Kidney (tissue), 14 donors: ENCODE measurements around the gene ACAP1. TPM values are rescaled to one million over a fixed set of nuclear protein-coding genes. Genes with fewer than 3 reads are reported as not detected.
A peak's percentile ranks its signal among the peaks of the same experiment; 100 is the strongest.

Source experiments
- DNase-seq, 5 donors: peaks; one replicate each; pipeline ENCODE4 v3.0.0-alpha.2; 2013 to 2020
- FAIRE-seq: peaks from 2 replicates; lab custom pipeline; 2012; peaks lifted over from hg19 to GRCh38; lab: Jason Lieb, UNC
- H3K27ac ChIP-seq, 2 donors: one replicate each; pipeline ENCODE4 v1.7.0; 2013; ENCODE audit warnings: low read depth in 2 of 2, low read length in 2 of 2, inconsistent platforms in 1 of 2
- H3K27me3 ChIP-seq: one replicate; pipeline ENCODE4 v1.7.1; 2013; ENCODE audit warnings: low read length, inconsistent platforms; ENCODE audit not compliant: control insufficient read depth, insufficient read depth
- H3K36me3 ChIP-seq, 3 donors: one replicate each; pipeline versions ENCODE4 v1.7.0 to v1.7.1; 2013; ENCODE audit warnings: low read length in 3 of 3, control low read depth in 1 of 3, inconsistent platforms in 1 of 3; ENCODE audit not compliant: insufficient read depth in 3 of 3, control insufficient read depth in 2 of 3
- H3K4me1 ChIP-seq, 3 donors: one replicate each; pipeline versions ENCODE4 v1.7.0 to v1.7.1; 2013; ENCODE audit warnings: low read length in 3 of 3, inconsistent platforms in 1 of 3, low read depth in 1 of 3; ENCODE audit not compliant: control insufficient read depth in 2 of 3, insufficient read depth in 2 of 3
- H3K4me3 ChIP-seq, 3 donors: one replicate each; pipeline versions ENCODE4 v1.7.0 to v1.8.1; 2013; ENCODE audit warnings: low read length in 3 of 3, control low read depth in 1 of 3, inconsistent platforms in 1 of 3
- H3K9ac ChIP-seq, 3 donors: one replicate each; pipeline versions ENCODE4 v1.7.0 to v1.7.1; 2013; ENCODE audit warnings: low read length in 3 of 3, control low read depth in 1 of 3, inconsistent platforms in 1 of 3
- H3K9me3 ChIP-seq, 3 donors: one replicate each; pipeline versions ENCODE4 v1.7.0 to v1.7.1; 2013; ENCODE audit warnings: low read length in 3 of 3, control low read depth in 1 of 3, inconsistent platforms in 1 of 3; ENCODE audit not compliant: control insufficient read depth in 2 of 3, insufficient read depth in 1 of 3
- intact Hi-C: fragments of 100-400 bp; cut with DNase I; formaldehyde crosslinking; loops from one replicate; pipeline ENCODE4 v1.11.1; 2022
- polyA plus RNA-seq: library from polyadenylated mRNA; stranded (reverse); fragments of 350-450 nt; fragmentation: Illumina TruSeq; extraction: RNeasy Lipid Tissue Mini Kit (QIAGEN cat#74804); gene quantifications from one replicate; pipeline ENCODE4 v1.2.3, GENCODE V29; 2014; ENCODE audit warnings: low read depth, low replicate concordance; ENCODE audit not compliant: insufficient read depth
- total RNA-seq: library from RNA; stranded (reverse); fragmentation: NEBNext Ultra II Directional; extraction: Animal tissue kit (Norgen Biotek cat#: 25700); gene quantifications from one replicate; pipeline ENCODE4 v1.2.1, GENCODE V29; 2021
- TF ChIP-seq, protein P1 (sequence below): IDR thresholded peaks from 3 replicates; pipeline ENCODE4 v1.5.1; 2012; ENCODE audit warnings: mild to moderate bottlenecking, moderate library complexity, borderline replicate concordance; ENCODE audit not compliant: insufficient read depth; ENCODE audit errors: extremely low read depth
- donor health status: control.
- donor health status: control.
- donor health status: control.
- donor health status: control.
- donor health status: control.
- donor health status: DM: yes; HTN: yes; CAD: no.
- donor health status: Normal renal cell carcinoma (clear cell type).

ACAP1 gene
- total and polyA plus RNA-seq, 2 donors from 2014 or later: 9.9 to 26.0 TPM

DNA sequence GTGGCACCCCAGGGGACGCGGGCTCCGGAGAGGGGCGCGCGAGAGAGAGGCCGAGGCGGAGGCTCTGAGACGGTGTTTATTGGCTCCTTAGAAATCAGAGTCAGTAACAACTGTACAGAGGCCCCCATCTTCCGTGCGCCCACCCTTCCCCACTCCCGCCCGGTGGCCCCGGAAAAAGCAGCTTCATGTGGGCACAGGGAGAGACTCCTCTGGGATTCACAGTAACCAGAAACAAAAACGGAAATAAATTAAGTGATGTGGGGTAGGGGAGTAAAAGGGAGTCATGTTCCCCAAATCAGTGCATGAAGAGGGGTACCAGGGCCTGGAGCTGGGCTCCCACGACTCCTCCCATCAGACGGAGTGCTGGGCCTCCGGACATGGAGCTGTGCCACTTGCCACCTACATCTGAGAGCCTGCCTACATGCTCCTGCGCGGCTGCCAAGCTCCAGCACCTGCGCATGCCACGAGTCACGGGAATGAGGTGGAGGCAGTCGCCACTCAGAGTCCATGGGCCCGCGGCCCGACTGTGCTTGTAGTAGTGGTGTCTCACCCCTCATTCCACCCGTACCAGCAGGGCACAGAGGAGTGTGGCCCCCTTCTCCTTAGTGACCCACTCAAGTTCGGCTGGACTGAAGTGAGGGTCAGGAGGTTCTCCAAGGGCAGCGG, 20.6 kb upstream of the ACAP1 start:
- H3K4me1 ChIP-seq: peaks cover 0 to 34% (median 15%) of the 10 kb centered on the region in 3 donors

DNA sequence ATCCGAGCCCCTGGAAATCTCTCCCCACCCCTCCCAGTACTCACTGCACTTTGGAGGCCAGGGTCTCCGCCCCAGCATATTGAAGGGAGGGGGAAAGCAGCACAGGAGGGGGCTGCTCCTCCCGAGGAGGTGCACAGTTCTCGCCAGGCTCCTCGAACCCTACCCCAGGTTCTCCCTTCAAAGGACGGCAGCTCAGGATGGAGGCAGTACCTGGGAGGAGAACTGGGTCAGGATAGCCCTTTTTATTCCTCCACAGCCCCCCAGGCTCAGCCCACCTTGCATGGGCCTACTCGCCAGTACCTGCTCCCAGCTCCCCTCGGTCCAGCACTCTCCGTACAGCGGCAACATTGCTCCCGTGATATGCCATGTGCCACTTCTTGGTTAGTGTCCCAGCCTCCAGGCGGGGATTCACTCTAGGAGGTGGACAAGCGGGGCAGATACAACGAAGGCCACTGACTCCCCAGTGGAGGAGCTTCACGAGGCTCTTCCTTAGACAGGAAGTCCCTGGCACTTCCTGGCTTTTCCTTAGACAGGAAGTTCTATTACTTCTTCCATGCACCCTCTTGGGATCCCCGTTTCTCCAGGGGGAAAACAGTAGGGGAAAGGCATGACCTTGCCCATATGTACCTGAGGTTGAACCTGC, 19.0 kb upstream of the ACAP1 start:
- peaks cover 7 to 49% (median 35%) of the 10 kb centered on the region in 3 donors for H3K36me3 ChIP-seq
- TF ChIP-seq, protein P1, sequence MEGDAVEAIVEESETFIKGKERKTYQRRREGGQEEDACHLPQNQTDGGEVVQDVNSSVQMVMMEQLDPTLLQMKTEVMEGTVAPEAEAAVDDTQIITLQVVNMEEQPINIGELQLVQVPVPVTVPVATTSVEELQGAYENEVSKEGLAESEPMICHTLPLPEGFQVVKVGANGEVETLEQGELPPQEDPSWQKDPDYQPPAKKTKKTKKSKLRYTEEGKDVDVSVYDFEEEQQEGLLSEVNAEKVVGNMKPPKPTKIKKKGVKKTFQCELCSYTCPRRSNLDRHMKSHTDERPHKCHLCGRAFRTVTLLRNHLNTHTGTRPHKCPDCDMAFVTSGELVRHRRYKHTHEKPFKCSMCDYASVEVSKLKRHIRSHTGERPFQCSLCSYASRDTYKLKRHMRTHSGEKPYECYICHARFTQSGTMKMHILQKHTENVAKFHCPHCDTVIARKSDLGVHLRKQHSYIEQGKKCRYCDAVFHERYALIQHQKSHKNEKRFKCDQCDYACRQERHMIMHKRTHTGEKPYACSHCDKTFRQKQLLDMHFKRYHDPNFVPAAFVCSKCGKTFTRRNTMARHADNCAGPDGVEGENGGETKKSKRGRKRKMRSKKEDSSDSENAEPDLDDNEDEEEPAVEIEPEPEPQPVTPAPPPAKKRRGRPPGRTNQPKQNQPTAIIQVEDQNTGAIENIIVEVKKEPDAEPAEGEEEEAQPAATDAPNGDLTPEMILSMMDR: no peak
- intact Hi-C loops: no loop called here
- FAIRE-seq (no peak), DNase-seq (no peak)
- no peaks in the 10 kb centered on the region for H3K9me3 ChIP-seq
- H3K4me3 ChIP-seq: no peak overlapping the region
- no peaks in the 10 kb centered on the region for H3K27me3 ChIP-seq
- peaks cover 0 to 43% (median 15%) of the 10 kb centered on the region in 3 donors for H3K4me1 ChIP-seq
- H3K9ac ChIP-seq: no peak overlapping the region
- peak overlapping the region; percentile 14 to 32 for H3K27ac ChIP-seq

More for the DNA sequence above, 20.6 kb upstream of the ACAP1 start:
- DNase-seq (peak in 1 of 5 donors; percentile 65), FAIRE-seq (no peak)
- Histone ChIP-seq H3K9ac (peak overlapping the region; percentile 39 to 95 (median 55)), H3K27me3 (no peaks in the 10 kb centered on the region), H3K4me3 (peak overlapping the region; percentile 50 to 93 (median 61)), H3K27ac (peak overlapping the region; percentile 90 to 92), H3K9me3 (no peaks in the 10 kb centered on the region), H3K36me3 (peaks cover 14 to 47% (median 41%) of the 10 kb centered on the region in 3 donors)
- TF ChIP-seq, protein P1: no peak
- intact Hi-C loops: no loop called here

DNA sequence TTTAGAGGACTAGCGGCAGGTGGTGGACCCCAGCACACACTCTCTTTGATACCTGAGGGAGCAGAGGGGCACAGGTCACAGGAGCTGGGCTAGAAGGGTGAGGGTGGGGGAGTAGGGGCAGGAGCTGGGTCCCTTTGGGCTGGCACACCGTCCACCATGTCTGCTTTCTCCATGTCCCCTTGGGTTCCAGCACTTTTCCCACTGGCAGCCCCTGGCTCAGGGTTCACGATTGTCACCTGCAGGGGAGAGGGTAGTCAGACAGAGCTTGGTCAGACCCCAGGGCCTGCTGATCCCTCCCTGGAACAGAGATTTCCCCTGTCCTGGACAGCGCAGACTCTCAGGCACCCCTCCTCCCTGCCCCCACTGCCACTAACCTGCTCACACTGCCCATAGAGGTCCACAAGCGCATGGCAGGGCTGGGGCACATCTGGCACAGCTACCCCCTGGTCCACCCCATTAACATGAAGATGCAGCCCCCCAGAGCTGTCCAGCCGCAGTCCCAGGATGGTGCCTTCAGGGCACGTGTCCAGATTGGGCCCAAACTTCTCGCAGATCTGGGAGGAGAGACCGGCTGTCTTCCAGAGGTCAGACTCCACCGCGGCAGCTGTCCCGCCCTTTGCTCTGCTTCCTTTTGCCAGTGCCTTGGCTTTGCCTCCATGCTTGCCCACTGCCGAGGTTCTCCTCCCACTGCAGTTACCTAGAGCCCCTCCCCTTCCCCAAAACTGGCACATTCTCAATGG, 18.0 kb upstream of the ACAP1 start:
- Histone ChIP-seq H3K36me3 (peaks cover 8 to 49% (median 33%) of the 10 kb centered on the region in 3 donors), H3K27ac (peak overlapping the region in 1 of 2 donors; percentile 51), H3K4me1 (peaks cover 0 to 42% (median 15%) of the 10 kb centered on the region in 3 donors), H3K27me3 (no peaks in the 10 kb centered on the region), H3K9ac (no peak overlapping the region), H3K9me3 (no peaks in the 10 kb centered on the region), H3K4me3 (no peak overlapping the region)
- DNase-seq (no peak), FAIRE-seq (no peak)
- TF ChIP-seq, protein P1: no peak
- intact Hi-C loops: no loop called here
